HG03095 (cell line): ENCODE measurements around the gene CLN5.
"Not testable (repeated sequence)": the region's sequence is repeated elsewhere in the genome, so short reads cannot be mapped to it uniquely, and the experiment has no call there.

ENCODE experiments used
- ATAC-seq: cut with Tn5 transposase; IDR thresholded peaks from one replicate; pipeline ENCODE4 v1.9.1; 2021; ENCODE audit warnings: moderate library complexity; ENCODE audit not compliant: unreplicated experiment

The CLN5 gene

GRCh38 chr13:76974618-76974975, 17.3 kb upstream of the CLN5 start:
- no peak for ATAC-seq

- no peak for ATAC-seq
Measured at GRCh38 chr13:76975863-76976262, 16.0 kb upstream of the CLN5 start.

- ATAC-seq = no peak
Measured at GRCh38 chr13:76976490-76976889, 15.4 kb upstream of the CLN5 start.

- ATAC-seq = no peak
Measured at GRCh38 chr13:76976929-76977328, 15.0 kb upstream of the CLN5 start.

- peak; percentile 100 for ATAC-seq
Measured at GRCh38 chr13:76980075-76980718, 11.7 kb upstream of the CLN5 start.

- ATAC-seq = no peak
Measured at GRCh38 chr13:76982061-76982460, 9.8 kb upstream of the CLN5 start.

- ATAC-seq = no peak
Measured at GRCh38 chr13:76983676-76984075, 8.2 kb upstream of the CLN5 start.

GRCh38 chr13:76991432-76991795, 467 bp upstream of the CLN5 start:
- ATAC-seq = peak; percentile 35

GRCh38 chr13:76992548-76993001, 694 bp downstream of the CLN5 start:
- peak; percentile 10 for ATAC-seq

GRCh38 chr13:76993021-76993420, 1.1 kb downstream of the CLN5 start:
- no peak for ATAC-seq

GRCh38 chr13:76993473-76993872, 1.6 kb downstream of the CLN5 start:
- no peak for ATAC-seq

GRCh38 chr13:76994281-76994680, 2.4 kb downstream of the CLN5 start:
- ATAC-seq = no peak

- ATAC-seq = no peak
Measured at GRCh38 chr13:77000475-77000874, 8.6 kb downstream of the CLN5 start.

- no peak for ATAC-seq
Measured at GRCh38 chr13:77001540-77001939, 9.7 kb downstream of the CLN5 start.

- no peak for ATAC-seq
Measured at GRCh38 chr13:77001963-77002587, 10.2 kb downstream of the CLN5 start.

- ATAC-seq = no peak
Measured at GRCh38 chr13:77002590-77003190, 10.8 kb downstream of the CLN5 start.

- ATAC-seq = not testable (repeated sequence)
Measured at GRCh38 chr13:77008337-77008736, 16.5 kb downstream of the CLN5 start.

GRCh38 chr13:77009011-77009410, 17.1 kb downstream of the CLN5 start:
- ATAC-seq = no peak

GRCh38 chr13:77009719-77010118, 17.8 kb downstream of the CLN5 start:
- ATAC-seq = not testable (repeated sequence)

- no peak for ATAC-seq
Measured at GRCh38 chr13:77013853-77014542, 22.1 kb downstream of the CLN5 start.

- no peak for ATAC-seq
Measured at GRCh38 chr13:77014906-77015685, 23.2 kb downstream of the CLN5 start.
